Breast epithelium (tissue), 3 donors: ENCODE results near the gene GNG12.

Experiments used
- POLR2A ChIP-seq: fragments of 450-650 bp; IDR thresholded peaks from one replicate; pipeline ENCODE4 v1.6.1; 2016; ENCODE audit warnings: antibody characterized with exemption, mild to moderate bottlenecking, moderate library complexity
- POLR2AphosphoS5 ChIP-seq, 3 donors: sonication (generic); formaldehyde crosslinking; IDR thresholded peaks; one replicate each; pipeline ENCODE4 v1.6.1; 2017; ENCODE audit warnings: antibody characterized with exemption in 3 of 3
- TF ChIP-seq, protein P1 (sequence below), 3 donors: fragments of 450-650 bp; IDR thresholded peaks; one replicate each; pipeline ENCODE4 v1.5.1; 2016 to 2017; ENCODE audit warnings: antibody characterized with exemption in 3 of 3, mild to moderate bottlenecking in 3 of 3, moderate library complexity in 3 of 3

DNA sequence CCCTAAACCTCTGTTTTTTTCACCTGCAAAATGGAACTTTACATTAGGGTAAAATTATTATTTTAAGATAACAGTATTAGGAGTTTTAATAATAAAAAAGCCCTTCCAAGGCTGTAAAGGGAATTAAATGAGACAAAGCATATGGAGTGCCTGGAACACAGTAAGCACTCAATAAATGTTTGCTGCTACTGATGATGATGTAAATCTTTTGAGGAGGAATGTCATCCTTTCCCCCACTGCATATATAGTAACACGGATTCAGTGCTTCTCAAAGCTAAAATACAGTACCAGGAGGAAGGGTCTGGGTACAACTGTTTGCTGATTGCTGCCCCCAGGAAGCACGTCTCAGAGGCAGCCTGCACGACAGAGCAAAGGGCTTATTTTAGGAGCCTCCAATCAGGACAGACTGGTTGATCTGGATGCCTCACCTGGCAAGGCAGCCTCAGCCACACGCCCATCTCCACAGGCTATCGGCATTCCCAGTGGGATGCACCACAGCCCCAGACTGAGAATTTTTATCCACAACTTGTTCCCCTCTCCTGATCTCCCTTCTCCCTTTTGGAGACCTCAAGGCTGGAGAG is 83.9 kb downstream of the GNG12 start:
- TF ChIP-seq, protein P1, sequence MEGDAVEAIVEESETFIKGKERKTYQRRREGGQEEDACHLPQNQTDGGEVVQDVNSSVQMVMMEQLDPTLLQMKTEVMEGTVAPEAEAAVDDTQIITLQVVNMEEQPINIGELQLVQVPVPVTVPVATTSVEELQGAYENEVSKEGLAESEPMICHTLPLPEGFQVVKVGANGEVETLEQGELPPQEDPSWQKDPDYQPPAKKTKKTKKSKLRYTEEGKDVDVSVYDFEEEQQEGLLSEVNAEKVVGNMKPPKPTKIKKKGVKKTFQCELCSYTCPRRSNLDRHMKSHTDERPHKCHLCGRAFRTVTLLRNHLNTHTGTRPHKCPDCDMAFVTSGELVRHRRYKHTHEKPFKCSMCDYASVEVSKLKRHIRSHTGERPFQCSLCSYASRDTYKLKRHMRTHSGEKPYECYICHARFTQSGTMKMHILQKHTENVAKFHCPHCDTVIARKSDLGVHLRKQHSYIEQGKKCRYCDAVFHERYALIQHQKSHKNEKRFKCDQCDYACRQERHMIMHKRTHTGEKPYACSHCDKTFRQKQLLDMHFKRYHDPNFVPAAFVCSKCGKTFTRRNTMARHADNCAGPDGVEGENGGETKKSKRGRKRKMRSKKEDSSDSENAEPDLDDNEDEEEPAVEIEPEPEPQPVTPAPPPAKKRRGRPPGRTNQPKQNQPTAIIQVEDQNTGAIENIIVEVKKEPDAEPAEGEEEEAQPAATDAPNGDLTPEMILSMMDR (IDR thresholded peaks at IDR 0.05) = no peak
- TF ChIP-seq POLR2AphosphoS5 (IDR thresholded peaks at IDR 0.05) (no peak), POLR2A (no peak)
